ENCODE measurements around the gene GRIA1. TPM values are rescaled to one million over a fixed set of nuclear protein-coding genes. Genes with fewer than 3 reads are reported as not detected.

The GRIA1 gene
- polyA plus RNA-seq, 2 donors, result 0.01 TPM; not detected in 1

DNA sequence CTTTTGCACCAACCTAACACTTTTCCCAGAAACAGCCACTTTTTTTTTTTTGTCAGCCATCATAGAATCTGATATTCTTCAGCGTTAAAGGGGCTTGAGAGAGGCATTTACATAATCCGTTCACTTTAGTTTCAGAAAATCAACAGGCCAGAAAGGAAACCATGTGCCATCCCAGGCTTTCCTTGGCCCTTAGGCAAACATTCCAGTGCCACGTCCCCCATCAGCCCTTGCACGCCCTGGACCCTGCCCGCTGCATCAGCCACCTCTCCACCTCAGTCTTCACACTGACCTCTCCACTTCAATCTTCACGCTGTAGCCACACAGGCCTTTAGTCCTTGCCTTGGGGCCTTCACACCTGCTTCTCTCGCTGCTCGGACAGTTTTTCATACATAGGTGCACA lies 123.2 kb downstream of the GRIA1 start:
- Histone ChIP-seq H3K4me3 (ENCODE audit: low read depth in 1 of 2, low read length in 2 of 2) (no peak overlapping the region), H3K36me3 (ENCODE audit: control insufficient read depth in 2 of 2, insufficient read depth in 2 of 2, low read length in 1 of 2) (no peaks in the 10 kb centered on the region), H3K9me3 (ENCODE audit: control insufficient read depth in 2 of 2, insufficient read depth in 1 of 2, low read depth in 1 of 2, low read length in 1 of 2) (no peaks in the 10 kb centered on the region), H3K27me3 (ENCODE audit: control insufficient read depth in 1 of 2, insufficient read depth in 2 of 2, low read length in 2 of 2) (no peaks in the 10 kb centered on the region), H3K27ac (ENCODE audit: low read depth in 2 of 2, low read length in 1 of 2) (no peak overlapping the region), H3K4me1 (ENCODE audit: control insufficient read depth in 2 of 2, insufficient read depth in 2 of 2, low read length in 1 of 2) (no peaks in the 10 kb centered on the region)
- 81 to 87% methylated on average over 8 of the region's 8 CpGs for WGBS, 2 donors

DNA sequence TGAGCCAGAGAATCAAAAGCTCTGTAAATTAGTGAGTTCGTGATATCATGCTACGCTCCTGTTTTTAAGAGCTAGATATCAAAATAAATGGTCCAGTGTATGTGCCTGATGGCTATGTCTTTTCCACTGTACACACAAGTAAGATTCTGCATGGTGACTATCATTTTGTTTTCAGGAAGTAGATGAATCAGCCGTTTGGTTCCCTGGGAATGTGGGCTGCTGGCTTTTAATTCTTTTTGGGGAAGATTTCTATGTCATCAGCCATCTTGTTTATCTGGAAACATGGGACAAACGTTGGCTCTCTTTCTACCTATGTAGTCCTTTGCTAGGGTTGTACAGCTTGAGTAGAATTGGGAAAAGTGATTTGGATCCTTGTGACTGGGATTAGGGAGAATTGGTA lies 126.7 kb downstream of the GRIA1 start:
- H3K27me3 ChIP-seq (ENCODE audit: control insufficient read depth in 1 of 2, insufficient read depth in 2 of 2, low read length in 2 of 2), result no peaks in the 10 kb centered on the region
- no peak overlapping the region for H3K27ac ChIP-seq (ENCODE audit: low read depth in 2 of 2, low read length in 1 of 2)
- 37 to 73% methylated on average over 4 of the region's 4 CpGs for WGBS, 2 donors
- H3K4me1 ChIP-seq (ENCODE audit: control insufficient read depth in 2 of 2, insufficient read depth in 2 of 2, low read length in 1 of 2), result no peaks in the 10 kb centered on the region
- no peaks in the 10 kb centered on the region for H3K9me3 ChIP-seq (ENCODE audit: control insufficient read depth in 2 of 2, insufficient read depth in 1 of 2, low read depth in 1 of 2, low read length in 1 of 2)
- no peak overlapping the region for H3K4me3 ChIP-seq (ENCODE audit: low read depth in 1 of 2, low read length in 2 of 2)
- H3K36me3 ChIP-seq (ENCODE audit: control insufficient read depth in 2 of 2, insufficient read depth in 2 of 2, low read length in 1 of 2), result no peaks in the 10 kb centered on the region

DNA sequence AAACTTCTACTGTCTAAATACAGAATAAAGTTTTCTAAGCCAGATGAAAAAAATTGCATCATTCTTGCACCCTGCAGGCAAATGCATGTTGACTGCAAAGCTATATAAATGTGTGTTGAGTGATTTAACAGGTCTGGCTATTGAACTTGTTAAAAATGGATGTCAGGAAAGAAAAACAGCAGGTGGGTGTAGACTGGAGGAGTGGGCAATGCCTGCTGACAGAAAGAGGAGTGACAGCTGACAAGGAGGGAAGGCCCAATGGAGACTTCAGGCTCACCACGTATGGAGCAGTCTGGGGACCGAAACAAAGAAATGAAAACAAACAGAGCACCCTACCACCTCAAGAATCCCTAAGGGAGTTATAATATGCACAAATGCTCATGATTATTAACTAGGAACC lies 127.8 kb downstream of the GRIA1 start:
- no peaks in the 10 kb centered on the region for H3K9me3 ChIP-seq (ENCODE audit: control insufficient read depth in 2 of 2, insufficient read depth in 1 of 2, low read depth in 1 of 2, low read length in 1 of 2)
- H3K27ac ChIP-seq (ENCODE audit: low read depth in 2 of 2, low read length in 1 of 2), result no peak overlapping the region
- no peaks in the 10 kb centered on the region for H3K4me1 ChIP-seq (ENCODE audit: control insufficient read depth in 2 of 2, insufficient read depth in 2 of 2, low read length in 1 of 2)
- WGBS, 2 donors, result 68 to 78% methylated on average over 2 of the region's 2 CpGs
- no peaks in the 10 kb centered on the region for H3K27me3 ChIP-seq (ENCODE audit: control insufficient read depth in 1 of 2, insufficient read depth in 2 of 2, low read length in 2 of 2)
- H3K4me3 ChIP-seq (ENCODE audit: low read depth in 1 of 2, low read length in 2 of 2), result no peak overlapping the region
- no peaks in the 10 kb centered on the region for H3K36me3 ChIP-seq (ENCODE audit: control insufficient read depth in 2 of 2, insufficient read depth in 2 of 2, low read length in 1 of 2)

- Histone ChIP-seq H3K27ac (ENCODE audit: low read depth in 2 of 2, low read length in 1 of 2) (no peak overlapping the region), H3K36me3 (ENCODE audit: control insufficient read depth in 2 of 2, insufficient read depth in 2 of 2, low read length in 1 of 2) (no peaks in the 10 kb centered on the region), H3K27me3 (ENCODE audit: control insufficient read depth in 1 of 2, insufficient read depth in 2 of 2, low read length in 2 of 2) (no peaks in the 10 kb centered on the region), H3K4me3 (ENCODE audit: low read depth in 1 of 2, low read length in 2 of 2) (no peak overlapping the region), H3K9me3 (ENCODE audit: control insufficient read depth in 2 of 2, insufficient read depth in 1 of 2, low read depth in 1 of 2, low read length in 1 of 2) (no peaks in the 10 kb centered on the region), H3K4me1 (ENCODE audit: control insufficient read depth in 2 of 2, insufficient read depth in 2 of 2, low read length in 1 of 2) (no peaks in the 10 kb centered on the region)
These were observed 128.4 kb downstream of the GRIA1 start for GRCh38 chr5:153618867-153619266.

GRCh38 chr5:153619771-153620170 lies 129.3 kb downstream of the GRIA1 start:
- Histone ChIP-seq H3K4me3 (ENCODE audit: low read depth in 1 of 2, low read length in 2 of 2) (no peak overlapping the region), H3K27me3 (ENCODE audit: control insufficient read depth in 1 of 2, insufficient read depth in 2 of 2, low read length in 2 of 2) (no peaks in the 10 kb centered on the region), H3K27ac (ENCODE audit: low read depth in 2 of 2, low read length in 1 of 2) (no peak overlapping the region), H3K36me3 (ENCODE audit: control insufficient read depth in 2 of 2, insufficient read depth in 2 of 2, low read length in 1 of 2) (no peaks in the 10 kb centered on the region), H3K4me1 (ENCODE audit: control insufficient read depth in 2 of 2, insufficient read depth in 2 of 2, low read length in 1 of 2) (no peaks in the 10 kb centered on the region), H3K9me3 (ENCODE audit: control insufficient read depth in 2 of 2, insufficient read depth in 1 of 2, low read depth in 1 of 2, low read length in 1 of 2) (no peaks in the 10 kb centered on the region)
- 47 to 52% methylated on average over 1 of the region's 1 CpG for WGBS, 2 donors

DNA sequence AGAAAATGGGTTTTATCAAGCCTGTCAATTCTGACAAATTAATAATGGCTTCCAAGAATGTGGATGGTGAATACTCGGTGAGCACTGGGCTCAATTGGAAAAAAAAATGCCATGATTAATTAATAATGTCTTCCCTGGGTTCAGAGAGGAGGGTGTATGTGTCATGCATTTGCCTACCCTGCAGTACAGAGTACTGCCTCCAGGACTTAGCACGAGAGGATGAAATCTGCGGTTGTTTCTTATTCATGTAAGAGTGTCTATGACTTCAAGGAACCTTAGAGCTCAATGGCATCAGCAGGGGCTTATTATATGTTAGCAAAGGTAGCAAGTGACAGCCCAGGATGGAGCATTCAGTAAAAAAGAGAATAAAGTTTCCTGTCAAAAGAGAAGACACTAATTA lies 132.7 kb downstream of the GRIA1 start:
- Histone ChIP-seq H3K4me3 (ENCODE audit: low read depth in 1 of 2, low read length in 2 of 2) (no peak overlapping the region), H3K27me3 (ENCODE audit: control insufficient read depth in 1 of 2, insufficient read depth in 2 of 2, low read length in 2 of 2) (no peaks in the 10 kb centered on the region), H3K27ac (ENCODE audit: low read depth in 2 of 2, low read length in 1 of 2) (no peak overlapping the region), H3K9me3 (ENCODE audit: control insufficient read depth in 2 of 2, insufficient read depth in 1 of 2, low read depth in 1 of 2, low read length in 1 of 2) (no peaks in the 10 kb centered on the region), H3K4me1 (ENCODE audit: control insufficient read depth in 2 of 2, insufficient read depth in 2 of 2, low read length in 1 of 2) (no peaks in the 10 kb centered on the region), H3K36me3 (ENCODE audit: control insufficient read depth in 2 of 2, insufficient read depth in 2 of 2, low read length in 1 of 2) (no peaks in the 10 kb centered on the region)
- WGBS, 2 donors, result 55 to 87% methylated on average over 3 of the region's 3 CpGs

GRCh38 chr5:153623751-153624450 lies 133.4 kb downstream of the GRIA1 start:
- H3K27me3 ChIP-seq (ENCODE audit: control insufficient read depth in 1 of 2, insufficient read depth in 2 of 2, low read length in 2 of 2), result no peaks in the 10 kb centered on the region
- 72 to 77% methylated on average over 5 of the region's 5 CpGs for WGBS, 2 donors
- no peak overlapping the region for H3K27ac ChIP-seq (ENCODE audit: low read depth in 2 of 2, low read length in 1 of 2)
- H3K36me3 ChIP-seq (ENCODE audit: control insufficient read depth in 2 of 2, insufficient read depth in 2 of 2, low read length in 1 of 2), result no peaks in the 10 kb centered on the region
- H3K9me3 ChIP-seq (ENCODE audit: control insufficient read depth in 2 of 2, insufficient read depth in 1 of 2, low read depth in 1 of 2, low read length in 1 of 2), result no peaks in the 10 kb centered on the region
- no peak overlapping the region for H3K4me3 ChIP-seq (ENCODE audit: low read depth in 1 of 2, low read length in 2 of 2)
- peaks cover 0 to under 1% of the 10 kb centered on the region in 2 donors for H3K4me1 ChIP-seq (ENCODE audit: control insufficient read depth in 2 of 2, insufficient read depth in 2 of 2, low read length in 1 of 2)

GRCh38 chr5:153624451-153624765 lies 133.9 kb downstream of the GRIA1 start:
- no peak overlapping the region for H3K27ac ChIP-seq (ENCODE audit: low read depth in 2 of 2, low read length in 1 of 2)
- H3K9me3 ChIP-seq (ENCODE audit: control insufficient read depth in 2 of 2, insufficient read depth in 1 of 2, low read depth in 1 of 2, low read length in 1 of 2), result no peaks in the 10 kb centered on the region
- 67 to 73% methylated on average over 3 of the region's 3 CpGs for whole genome bisulfite sequencing, 2 donors
- no peaks in the 10 kb centered on the region for H3K36me3 ChIP-seq (ENCODE audit: control insufficient read depth in 2 of 2, insufficient read depth in 2 of 2, low read length in 1 of 2)
- peaks cover 0 to 3% of the 10 kb centered on the region in 2 donors for H3K4me1 ChIP-seq (ENCODE audit: control insufficient read depth in 2 of 2, insufficient read depth in 2 of 2, low read length in 1 of 2)
- H3K4me3 ChIP-seq (ENCODE audit: low read depth in 1 of 2, low read length in 2 of 2), result no peak overlapping the region
- H3K27me3 ChIP-seq (ENCODE audit: control insufficient read depth in 1 of 2, insufficient read depth in 2 of 2, low read length in 2 of 2), result no peaks in the 10 kb centered on the region

DNA sequence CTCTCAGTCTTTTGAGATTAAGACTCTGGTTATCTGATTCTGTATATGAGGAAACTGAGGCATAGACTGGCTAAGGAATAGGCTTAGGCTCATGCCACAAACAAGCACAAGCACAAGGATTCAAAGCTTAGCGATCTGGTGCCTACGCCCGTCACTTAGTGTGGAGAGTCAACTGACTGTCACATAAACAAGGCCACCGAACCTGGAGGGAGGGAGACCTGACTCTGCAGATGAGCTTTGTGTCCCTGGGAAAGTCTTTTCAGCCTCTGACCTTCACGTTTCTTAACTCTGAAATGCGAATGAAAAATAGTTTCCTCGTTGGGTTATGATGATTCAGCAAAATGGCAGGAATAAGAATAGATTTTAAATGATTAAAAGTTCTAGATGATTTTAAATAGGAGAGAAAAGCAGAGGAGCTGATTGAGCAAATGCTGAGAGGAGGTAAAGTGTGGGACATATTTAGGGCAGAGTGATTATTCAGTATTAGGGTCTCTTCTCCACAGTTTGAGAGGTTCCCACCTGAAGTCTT lies 135.4 kb downstream of the GRIA1 start:
- Histone ChIP-seq H3K4me1 (ENCODE audit: control insufficient read depth in 2 of 2, insufficient read depth in 2 of 2, low read length in 1 of 2) (peaks cover 0 to 3% of the 10 kb centered on the region in 2 donors), H3K27ac (ENCODE audit: low read depth in 2 of 2, low read length in 1 of 2) (no peak overlapping the region), H3K36me3 (ENCODE audit: control insufficient read depth in 2 of 2, insufficient read depth in 2 of 2, low read length in 1 of 2) (no peaks in the 10 kb centered on the region), H3K4me3 (ENCODE audit: low read depth in 1 of 2, low read length in 2 of 2) (no peak overlapping the region), H3K27me3 (ENCODE audit: control insufficient read depth in 1 of 2, insufficient read depth in 2 of 2, low read length in 2 of 2) (no peaks in the 10 kb centered on the region), H3K9me3 (ENCODE audit: control insufficient read depth in 2 of 2, insufficient read depth in 1 of 2, low read depth in 1 of 2, low read length in 1 of 2) (no peaks in the 10 kb centered on the region)
- 66 to 73% methylated on average over 7 of the region's 7 CpGs for WGBS, 2 donors

- Histone ChIP-seq H3K4me3 (ENCODE audit: low read depth in 1 of 2, low read length in 2 of 2) (no peak overlapping the region), H3K27me3 (ENCODE audit: control insufficient read depth in 1 of 2, insufficient read depth in 2 of 2, low read length in 2 of 2) (no peaks in the 10 kb centered on the region), H3K27ac (ENCODE audit: low read depth in 2 of 2, low read length in 1 of 2) (no peak overlapping the region), H3K9me3 (ENCODE audit: control insufficient read depth in 2 of 2, insufficient read depth in 1 of 2, low read depth in 1 of 2, low read length in 1 of 2) (no peaks in the 10 kb centered on the region), H3K4me1 (ENCODE audit: control insufficient read depth in 2 of 2, insufficient read depth in 2 of 2, low read length in 1 of 2) (peaks cover 0 to 3% of the 10 kb centered on the region in 2 donors), H3K36me3 (ENCODE audit: control insufficient read depth in 2 of 2, insufficient read depth in 2 of 2, low read length in 1 of 2) (no peaks in the 10 kb centered on the region)
- whole genome bisulfite sequencing, 2 donors, result 69 to 71% methylated on average over 2 of the region's 2 CpGs
These were observed 136.4 kb downstream of the GRIA1 start for GRCh38 chr5:153626836-153627235.

Data from esophagus (tissue), 2 donors.